HUES6 (cell line): ENCODE measurements around the gene CCL21.
A peak's percentile ranks its signal among the peaks of the same experiment; 100 is the strongest.

Experiments used
- H3K27ac ChIP-seq: 2 replicates; pipeline ENCODE4 v1.7.0; 2013; ENCODE audit warnings: low read depth, mild to moderate bottlenecking, low read length, inconsistent platforms
- H3K27me3 ChIP-seq: 2 replicates; pipeline ENCODE4 v1.6.1; 2013; ENCODE audit warnings: low read length; ENCODE audit not compliant: control insufficient read depth, insufficient read depth
- H3K36me3 ChIP-seq: 2 replicates; pipeline ENCODE4 v1.6.1; 2013; ENCODE audit warnings: low read length; ENCODE audit not compliant: control insufficient read depth, insufficient read depth
- H3K4me1 ChIP-seq: 2 replicates; pipeline ENCODE4 v1.6.1; 2013; ENCODE audit warnings: low read length; ENCODE audit not compliant: control insufficient read depth, insufficient read depth
- H3K4me3 ChIP-seq: 2 replicates; pipeline ENCODE4 v1.5.1; 2013; ENCODE audit warnings: low read depth, low read length
- H3K9ac ChIP-seq: one replicate; pipeline ENCODE4 v1.6.1; 2013; ENCODE audit warnings: mild to moderate bottlenecking, low read length
- H3K9me3 ChIP-seq: 2 replicates; pipeline ENCODE4 v1.6.1; 2013; ENCODE audit warnings: low read depth, low read length; ENCODE audit not compliant: control insufficient read depth, insufficient read depth

CCL21 gene

GRCh38 chr9:34701769-34702736 is 7.9 kb downstream of the CCL21 start:
- Histone ChIP-seq H3K4me3 (peak overlapping the region; percentile 59), H3K9me3 (no peaks in the 10 kb centered on the region), H3K36me3 (no peaks in the 10 kb centered on the region), H3K9ac (no peak overlapping the region), H3K4me1 (no peaks in the 10 kb centered on the region; the same call in 1 of the 2 replicates), H3K27ac (no peak overlapping the region), H3K27me3 (peaks cover 40% of the 10 kb centered on the region)

- H3K27me3 ChIP-seq, result peaks cover 44% of the 10 kb centered on the region
- no peaks in the 10 kb centered on the region; the same call in 1 of the 2 replicates for H3K4me1 ChIP-seq
- no peak overlapping the region for H3K9ac ChIP-seq
- H3K36me3 ChIP-seq, result no peaks in the 10 kb centered on the region
- no peak overlapping the region for H3K27ac ChIP-seq
- H3K4me3 ChIP-seq, result peak overlapping the region; percentile 59
- no peaks in the 10 kb centered on the region for H3K9me3 ChIP-seq
These were observed 8.7 kb downstream of the CCL21 start for GRCh38 chr9:34701023-34701768.

GRCh38 chr9:34694811-34695210 is 15.1 kb downstream of the CCL21 start:
- Histone ChIP-seq H3K9ac (no peak overlapping the region), H3K27ac (no peak overlapping the region), H3K9me3 (no peaks in the 10 kb centered on the region), H3K27me3 (peaks cover 23% of the 10 kb centered on the region), H3K36me3 (no peaks in the 10 kb centered on the region), H3K4me3 (no peak overlapping the region), H3K4me1 (no peaks in the 10 kb centered on the region)

- Histone ChIP-seq H3K4me3 (no peak overlapping the region), H3K27ac (no peak overlapping the region), H3K27me3 (peaks cover 10% of the 10 kb centered on the region), H3K9me3 (no peaks in the 10 kb centered on the region), H3K36me3 (no peaks in the 10 kb centered on the region), H3K9ac (no peak overlapping the region), H3K4me1 (no peaks in the 10 kb centered on the region)
These were observed 16.4 kb downstream of the CCL21 start for GRCh38 chr9:34693560-34693959.

- Histone ChIP-seq H3K4me3 (no peak overlapping the region), H3K9me3 (no peaks in the 10 kb centered on the region), H3K27ac (no peak overlapping the region), H3K9ac (no peak overlapping the region), H3K36me3 (no peaks in the 10 kb centered on the region), H3K4me1 (peaks cover 7% of the 10 kb centered on the region), H3K27me3 (peaks cover 4% of the 10 kb centered on the region; the same call in 1 of the 2 replicates)
These were observed 18.0 kb downstream of the CCL21 start for GRCh38 chr9:34691936-34692315.

- H3K9ac ChIP-seq, result no peak within 1 kb of the TSS
- peaks cover 11% of the 10 kb centered on the region for H3K4me1 ChIP-seq
- H3K4me3 ChIP-seq, result no peak within 1 kb of the TSS
- H3K27me3 ChIP-seq, result no peaks in the 10 kb centered on the region
- no peak within 1 kb of the TSS for H3K27ac ChIP-seq
- no peaks in the 10 kb centered on the region for H3K36me3 ChIP-seq
- H3K9me3 ChIP-seq, result no peaks in the 10 kb centered on the region
These were observed 18.7 kb downstream of the CCL21 start, which contains the start of gene CCL19 for GRCh38 chr9:34690983-34691935. Gene CCL19 (minus strand): TSS chr9:34691276. CDS start chr9:34691139, 137 bp downstream.

GRCh38 chr9:34689512-34689911 is 20.4 kb downstream of the CCL21 start:
- Histone ChIP-seq H3K4me1 (peaks cover 11% of the 10 kb centered on the region), H3K36me3 (no peaks in the 10 kb centered on the region), H3K27me3 (no peaks in the 10 kb centered on the region), H3K27ac (no peak overlapping the region), H3K9me3 (no peaks in the 10 kb centered on the region), H3K9ac (no peak overlapping the region), H3K4me3 (no peak overlapping the region)

GRCh38 chr9:34689116-34689470 is 20.8 kb downstream of the CCL21 start:
- Histone ChIP-seq H3K27ac (no peak overlapping the region), H3K4me1 (peaks cover 11% of the 10 kb centered on the region), H3K27me3 (no peaks in the 10 kb centered on the region), H3K36me3 (no peaks in the 10 kb centered on the region), H3K9me3 (no peaks in the 10 kb centered on the region), H3K9ac (no peak overlapping the region), H3K4me3 (no peak overlapping the region)

- Histone ChIP-seq H3K4me3 (no peak overlapping the region), H3K27me3 (no peaks in the 10 kb centered on the region), H3K9me3 (no peaks in the 10 kb centered on the region), H3K4me1 (peaks cover 11% of the 10 kb centered on the region), H3K9ac (no peak overlapping the region), H3K27ac (no peak overlapping the region), H3K36me3 (no peaks in the 10 kb centered on the region)
These were observed 21.4 kb downstream of the CCL21 start for GRCh38 chr9:34688329-34689115.
